ENCODE results near the gene NMNAT2.

NMNAT2 gene

GRCh38 chr1:183363972-183364371 is 54.2 kb downstream of the NMNAT2 start:
- no peak for DNase-seq

- DNase-seq, result peak in 1 of 2 experiments; percentile 28
These were observed 57.1 kb downstream of the NMNAT2 start for GRCh38 chr1:183361081-183361480.

GRCh38 chr1:183360473-183360872 is 57.7 kb downstream of the NMNAT2 start:
- peak in 1 of 2 experiments; percentile 18 for DNase-seq

GRCh38 chr1:183356534-183357182 is 61.5 kb downstream of the NMNAT2 start:
- DNase-seq, result peak in 1 of 2 experiments; percentile 27

GRCh38 chr1:183355797-183356196 is 62.4 kb downstream of the NMNAT2 start:
- no peak for DNase-seq

GRCh38 chr1:183355181-183355580 is 63.0 kb downstream of the NMNAT2 start:
- no peak for DNase-seq

GRCh38 chr1:183353597-183353996 is 64.6 kb downstream of the NMNAT2 start:
- no peak for DNase-seq

- DNase-seq, result peak; percentile 72 to 92
These were observed 68.9 kb downstream of the NMNAT2 start for GRCh38 chr1:183349201-183349711.

- DNase-seq, result no peak
These were observed 71.9 kb downstream of the NMNAT2 start for GRCh38 chr1:183346276-183346732.

- DNase-seq, result no peak
These were observed 78.5 kb downstream of the NMNAT2 start for GRCh38 chr1:183339556-183340167.

GRCh38 chr1:183331091-183331742 is 87.0 kb downstream of the NMNAT2 start:
- peak; percentile 29 to 65 for DNase-seq

- no peak for DNase-seq
These were observed 87.8 kb downstream of the NMNAT2 start for GRCh38 chr1:183330335-183330734.

GRCh38 chr1:183328371-183328770 is 89.8 kb downstream of the NMNAT2 start:
- no peak for DNase-seq

- DNase-seq, result peak; percentile 89 to 93
These were observed 90.5 kb downstream of the NMNAT2 start for GRCh38 chr1:183327434-183328290.

- DNase-seq, result no peak
These were observed 94.1 kb downstream of the NMNAT2 start for GRCh38 chr1:183323849-183324683.

- DNase-seq, result no peak
These were observed 98.6 kb downstream of the NMNAT2 start for GRCh38 chr1:183319606-183320005.

GRCh38 chr1:183319051-183319450 is 99.1 kb downstream of the NMNAT2 start:
- no peak for DNase-seq

GRCh38 chr1:183318433-183318832 is 99.7 kb downstream of the NMNAT2 start:
- DNase-seq, result peak in 1 of 2 experiments; percentile 22

GRCh38 chr1:183315991-183316758 is 102.0 kb downstream of the NMNAT2 start:
- DNase-seq, result no peak

GRCh38 chr1:183313063-183313462 is 105.1 kb downstream of the NMNAT2 start:
- no peak for DNase-seq
